C4-2B (cell line): ENCODE measurements around the gene ARVCF.

Experiments used
- H3K27ac ChIP-seq: fragments of 450-650 bp; 2 replicates; pipeline ENCODE4 v1.5.1; 2017
- CTCF ChIP-seq: fragments of 450-650 bp; conservative IDR thresholded peaks from 2 replicates; pipeline ENCODE4 v1.5.1; 2017; ENCODE audit warnings: mild to moderate bottlenecking
- ZFX ChIP-seq: fragments of 450-650 bp; IDR thresholded peaks from 2 replicates; pipeline ENCODE4 v1.6.1; 2017

The ARVCF gene

DNA sequence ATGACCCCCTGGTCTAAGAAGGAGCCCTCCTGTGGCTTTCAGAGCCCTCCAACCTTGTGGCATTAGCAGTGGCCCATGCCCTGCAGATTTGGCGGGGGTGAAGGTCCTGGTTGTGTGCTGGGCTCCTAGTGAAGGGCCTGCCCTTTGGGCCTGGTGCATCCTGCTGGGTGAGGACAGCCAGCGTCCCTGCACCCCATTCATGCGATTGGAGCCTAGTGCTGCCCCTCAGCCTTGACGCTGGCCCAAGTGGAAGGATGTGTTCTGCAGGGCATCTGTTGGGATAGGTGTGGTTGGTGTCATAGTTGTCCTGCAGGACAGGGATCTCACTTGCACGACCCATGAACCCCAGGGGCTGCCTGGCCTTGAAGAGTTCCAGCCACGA, 35.3 kb upstream of the ARVCF start:
- TF ChIP-seq CTCF (no peak), ZFX (no peak)
- H3K27ac ChIP-seq, result no peak overlapping the region

DNA sequence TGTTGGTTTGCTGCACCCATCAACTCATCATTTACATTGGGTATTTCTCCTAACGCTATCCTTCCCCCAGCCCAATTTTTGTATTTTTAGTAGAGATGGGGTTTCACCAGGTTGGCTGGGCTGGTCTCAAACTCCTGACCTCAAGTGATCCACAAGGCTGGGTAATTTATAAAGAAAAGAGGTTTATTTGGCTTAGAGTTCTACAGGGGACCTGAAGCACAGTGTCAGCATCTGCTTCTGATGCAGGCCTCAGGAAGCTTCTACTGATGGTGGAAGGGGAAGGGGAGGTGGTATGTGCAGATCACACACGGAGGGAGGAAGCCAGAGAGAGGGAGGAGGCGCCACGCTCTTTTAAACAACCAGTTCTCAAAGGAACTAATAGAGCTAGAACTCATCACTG, 30.1 kb upstream of the ARVCF start:
- no peak for TF ChIP-seq CTCF
- TF ChIP-seq ZFX, result no peak

GRCh38 chr22:20044495-20045151, 28.0 kb upstream of the ARVCF start:
- H3K27ac ChIP-seq, result no peak overlapping the region

More for the DNA sequence above, 30.1 kb upstream of the ARVCF start:
- H3K27ac ChIP-seq, result no peak overlapping the region

GRCh38 chr22:20043997-20044342, 27.3 kb upstream of the ARVCF start:
- H3K27ac ChIP-seq, result no peak overlapping the region
- no peak for TF ChIP-seq CTCF
- no peak for TF ChIP-seq ZFX

More at GRCh38 chr22:20044495-20045151, 28.0 kb upstream of the ARVCF start:
- TF ChIP-seq CTCF (no peak), ZFX (no peak)

DNA sequence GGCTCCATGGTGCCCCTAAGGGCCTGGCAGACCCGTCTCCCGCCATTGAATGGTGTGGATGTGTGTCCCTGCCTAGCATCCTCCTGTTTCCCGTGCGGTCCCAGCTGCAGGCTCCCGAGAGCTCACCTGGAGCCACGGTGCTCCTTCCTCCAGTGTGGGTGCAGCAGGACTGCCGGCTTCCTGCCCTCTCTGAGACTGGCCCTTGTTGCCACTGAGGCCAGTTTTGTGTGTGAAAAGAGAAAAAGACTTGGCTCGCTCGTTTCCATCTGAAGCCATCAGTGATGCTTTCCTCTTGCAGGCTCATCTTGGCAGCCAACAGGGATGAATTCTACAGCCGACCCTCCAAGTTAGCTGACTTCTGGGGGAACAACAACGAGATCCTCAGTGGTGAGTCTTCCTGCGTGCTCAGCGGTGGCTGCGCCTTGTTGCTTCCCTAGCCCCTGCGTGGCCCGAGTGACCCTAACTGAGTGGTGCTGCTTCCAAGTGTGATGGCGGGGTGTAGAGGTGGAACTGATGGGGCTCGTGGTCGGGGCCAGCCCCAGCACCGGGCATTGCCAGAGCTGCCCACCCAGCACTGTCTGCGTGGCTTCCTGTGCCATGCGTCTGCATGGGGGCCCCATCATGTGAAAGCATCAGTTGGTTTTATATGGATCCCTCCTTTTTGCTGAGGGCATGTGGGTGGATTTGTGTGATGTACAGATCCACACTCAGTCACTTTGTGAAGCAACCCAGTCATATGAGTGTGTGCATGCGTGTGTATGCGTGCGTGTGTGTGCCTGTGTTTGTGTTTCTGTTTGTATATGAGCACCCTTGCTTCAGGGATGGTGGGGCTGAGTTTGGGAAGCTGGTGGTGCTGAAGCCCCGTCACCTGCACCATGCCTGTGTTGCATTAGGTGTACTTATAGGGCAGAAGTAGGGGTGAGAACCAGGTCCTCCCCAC, 26.7 kb upstream of the ARVCF start:
- no peak for TF ChIP-seq ZFX
- TF ChIP-seq CTCF, result no peak
- no peak overlapping the region for H3K27ac ChIP-seq

- no peak for TF ChIP-seq CTCF
- TF ChIP-seq ZFX, result no peak
- peak overlapping the region; percentile 73 for H3K27ac ChIP-seq
These were observed 23.9 kb upstream of the ARVCF start for GRCh38 chr22:20040327-20041200.
